Measurements from ENCODE around the gene FOXN3. TPM values are rescaled to one million over a fixed set of nuclear protein-coding genes. Genes with fewer than 3 reads are reported as not detected.

The FOXN3 gene
- total and polyA plus RNA-seq, 2 donors (not counting 1 experiment from before 2014, with no cell fraction given) = 27.9 to 33.3 TPM

- Histone ChIP-seq H3K27ac (ENCODE audit: insufficient read depth, low read length) (no peak overlapping the region), H2AFZ (ENCODE audit: low read length) (no peak overlapping the region), H3K9ac (ENCODE audit: insufficient read depth, low read length) (no peak overlapping the region), H3K4me3 (replicated peaks in 1 of 4; ENCODE audit: control extremely low read depth in 1 of 4, insufficient read depth in 1 of 4, low read depth in 3 of 4, low read length in 4 of 4) (no peak overlapping the region), H3K79me2 (ENCODE audit: control insufficient read depth, insufficient read depth, low read length) (no peaks in the 10 kb centered on the region), H4K20me1 (ENCODE audit: control insufficient read depth, extremely low read depth, insufficient read depth, low read length) (no peaks in the 10 kb centered on the region), H3K4me1 (ENCODE audit: control insufficient read depth, extremely low read depth, insufficient read depth, low read length) (peaks cover 5% of the 10 kb centered on the region), H3K27me3 (ENCODE audit: control insufficient read depth, insufficient read depth, low read length) (no peaks in the 10 kb centered on the region), H3K36me3 (ENCODE audit: control insufficient read depth, insufficient read depth, low read length) (no peaks in the 10 kb centered on the region), H3K4me2 (ENCODE audit: extremely low read depth, insufficient read depth, low read length) (no peak overlapping the region), H3K9me3 (ENCODE audit: control insufficient read depth, insufficient read depth, low read depth, low read length) (no peaks in the 10 kb centered on the region)
- TF ChIP-seq, protein P1, sequence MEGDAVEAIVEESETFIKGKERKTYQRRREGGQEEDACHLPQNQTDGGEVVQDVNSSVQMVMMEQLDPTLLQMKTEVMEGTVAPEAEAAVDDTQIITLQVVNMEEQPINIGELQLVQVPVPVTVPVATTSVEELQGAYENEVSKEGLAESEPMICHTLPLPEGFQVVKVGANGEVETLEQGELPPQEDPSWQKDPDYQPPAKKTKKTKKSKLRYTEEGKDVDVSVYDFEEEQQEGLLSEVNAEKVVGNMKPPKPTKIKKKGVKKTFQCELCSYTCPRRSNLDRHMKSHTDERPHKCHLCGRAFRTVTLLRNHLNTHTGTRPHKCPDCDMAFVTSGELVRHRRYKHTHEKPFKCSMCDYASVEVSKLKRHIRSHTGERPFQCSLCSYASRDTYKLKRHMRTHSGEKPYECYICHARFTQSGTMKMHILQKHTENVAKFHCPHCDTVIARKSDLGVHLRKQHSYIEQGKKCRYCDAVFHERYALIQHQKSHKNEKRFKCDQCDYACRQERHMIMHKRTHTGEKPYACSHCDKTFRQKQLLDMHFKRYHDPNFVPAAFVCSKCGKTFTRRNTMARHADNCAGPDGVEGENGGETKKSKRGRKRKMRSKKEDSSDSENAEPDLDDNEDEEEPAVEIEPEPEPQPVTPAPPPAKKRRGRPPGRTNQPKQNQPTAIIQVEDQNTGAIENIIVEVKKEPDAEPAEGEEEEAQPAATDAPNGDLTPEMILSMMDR (conservative IDR thresholded peaks at IDR 0.05 in 1 of 2, IDR thresholded peaks at IDR 0.05 in 1 of 2; ENCODE audit: low read depth in 1 of 2, low read length in 2 of 2) = no peak
- no peak for TF ChIP-seq EZH2 (IDR thresholded peaks at IDR 0.05; ENCODE audit: low read length, missing control alignments)
- no peak for DNase-seq (ENCODE audit: low read depth in 2 of 2)
Observed at GRCh38 chr14:89367779-89368120, 49.3 kb downstream of the FOXN3 start.

DNA sequence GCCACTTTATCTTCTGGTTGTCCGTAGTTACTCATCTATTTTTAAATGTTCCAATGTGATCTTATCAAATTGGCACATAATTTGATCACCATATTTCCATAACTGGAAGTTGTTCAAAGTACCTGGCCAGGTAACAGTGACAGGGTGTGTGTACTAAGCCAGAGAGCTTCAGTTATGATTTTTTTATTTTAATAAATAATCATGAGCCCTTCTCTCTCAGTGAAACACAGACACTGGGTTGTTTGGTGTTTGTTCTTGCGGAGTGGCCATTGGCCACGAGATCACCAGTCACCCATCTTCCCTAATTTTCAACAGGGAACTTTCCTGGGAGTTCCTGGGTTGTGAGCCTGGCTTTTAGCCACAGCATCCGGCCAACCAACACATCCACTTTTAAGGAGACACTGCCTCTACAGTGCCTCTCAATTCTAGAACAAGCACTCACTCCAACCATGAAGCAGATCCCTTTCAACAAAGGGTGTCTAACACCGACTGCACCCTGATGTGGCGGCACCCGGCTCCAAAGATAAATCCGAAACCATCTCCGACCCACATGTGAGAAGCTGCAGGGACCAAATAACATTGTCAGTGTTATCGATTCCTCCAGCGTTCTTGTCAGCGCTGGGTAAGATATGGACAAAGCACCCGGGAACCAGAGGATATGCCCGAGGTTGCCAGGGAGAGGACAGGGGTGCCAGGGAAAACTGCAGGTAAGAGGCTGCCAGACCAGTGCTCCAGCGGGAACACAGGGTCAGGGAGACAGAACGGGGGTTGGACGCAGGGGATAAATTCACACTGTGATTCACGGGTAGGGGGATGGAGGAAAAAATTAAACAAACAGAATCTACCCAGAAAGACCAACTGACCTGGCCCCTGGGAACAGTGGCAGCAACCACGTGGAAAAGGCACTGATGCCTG lies 49.9 kb downstream of the FOXN3 start:
- H3K9me3 ChIP-seq (ENCODE audit: control insufficient read depth, insufficient read depth, low read depth, low read length) = no peaks in the 10 kb centered on the region
- no peak overlapping the region for H3K4me3 ChIP-seq (replicated peaks in 1 of 4; ENCODE audit: control extremely low read depth in 1 of 4, insufficient read depth in 1 of 4, low read depth in 3 of 4, low read length in 4 of 4)
- H3K4me2 ChIP-seq (ENCODE audit: extremely low read depth, insufficient read depth, low read length) = no peak overlapping the region
- H3K36me3 ChIP-seq (ENCODE audit: control insufficient read depth, insufficient read depth, low read length) = no peaks in the 10 kb centered on the region
- H3K27ac ChIP-seq (ENCODE audit: insufficient read depth, low read length) = no peak overlapping the region
- H2AFZ ChIP-seq (ENCODE audit: low read length) = no peak overlapping the region
- H4K20me1 ChIP-seq (ENCODE audit: control insufficient read depth, extremely low read depth, insufficient read depth, low read length) = no peaks in the 10 kb centered on the region
- DNase-seq (ENCODE audit: low read depth in 2 of 2) = no peak
- no peaks in the 10 kb centered on the region for H3K27me3 ChIP-seq (ENCODE audit: control insufficient read depth, insufficient read depth, low read length)
- H3K9ac ChIP-seq (ENCODE audit: insufficient read depth, low read length) = no peak overlapping the region
- no peaks in the 10 kb centered on the region for H3K79me2 ChIP-seq (ENCODE audit: control insufficient read depth, insufficient read depth, low read length)
- no peak for TF ChIP-seq EZH2 (IDR thresholded peaks at IDR 0.05; ENCODE audit: low read length, missing control alignments)
- TF ChIP-seq, protein P1 (conservative IDR thresholded peaks at IDR 0.05 in 1 of 2, IDR thresholded peaks at IDR 0.05 in 1 of 2; ENCODE audit: low read depth in 1 of 2, low read length in 2 of 2) = no peak
- H3K4me1 ChIP-seq (ENCODE audit: control insufficient read depth, extremely low read depth, insufficient read depth, low read length) = peaks cover 5% of the 10 kb centered on the region

DNA sequence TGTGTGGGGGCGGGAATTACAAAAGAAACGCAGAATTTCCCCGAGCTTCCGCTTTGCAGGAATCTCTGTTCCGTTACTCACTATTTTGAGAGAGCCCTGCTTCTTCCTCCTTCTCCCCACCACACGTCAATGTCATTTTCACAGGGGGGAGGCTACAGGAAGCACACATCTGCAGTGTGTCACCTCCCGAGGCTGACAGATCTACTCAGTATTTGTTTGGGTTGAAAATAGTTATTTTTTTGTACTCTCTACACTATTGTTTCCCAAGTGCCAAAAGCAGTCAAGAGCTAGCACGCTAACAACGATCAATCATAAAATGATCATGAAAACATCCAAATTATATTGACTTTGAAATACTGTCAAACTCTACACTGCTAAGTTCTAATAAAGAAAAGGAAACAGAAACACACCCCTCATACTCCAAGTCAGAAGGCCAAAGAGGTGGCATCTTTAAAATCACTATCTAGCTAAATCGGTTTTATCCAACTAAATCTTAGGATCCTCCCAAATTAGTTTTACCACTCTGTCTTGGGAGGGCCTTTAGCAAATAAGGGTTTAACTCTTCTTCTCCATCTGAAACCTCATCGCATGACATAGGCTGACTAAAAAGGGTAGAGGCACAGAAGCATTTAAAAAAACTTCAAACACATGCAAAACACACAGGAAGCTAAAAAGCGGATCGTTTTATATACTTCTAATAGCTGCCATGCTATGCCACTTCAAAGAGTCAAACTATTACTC lies 51.8 kb downstream of the FOXN3 start:
- Histone ChIP-seq H3K9me3 (ENCODE audit: control insufficient read depth, insufficient read depth, low read depth, low read length) (no peaks in the 10 kb centered on the region), H3K36me3 (ENCODE audit: control insufficient read depth, insufficient read depth, low read length) (no peaks in the 10 kb centered on the region), H3K4me3 (replicated peaks in 1 of 4; ENCODE audit: control extremely low read depth in 1 of 4, insufficient read depth in 1 of 4, low read depth in 3 of 4, low read length in 4 of 4) (no peak overlapping the region), H3K79me2 (ENCODE audit: control insufficient read depth, insufficient read depth, low read length) (no peaks in the 10 kb centered on the region), H4K20me1 (ENCODE audit: control insufficient read depth, extremely low read depth, insufficient read depth, low read length) (no peaks in the 10 kb centered on the region), H2AFZ (ENCODE audit: low read length) (no peak overlapping the region), H3K4me1 (ENCODE audit: control insufficient read depth, extremely low read depth, insufficient read depth, low read length) (no peaks in the 10 kb centered on the region), H3K27me3 (ENCODE audit: control insufficient read depth, insufficient read depth, low read length) (no peaks in the 10 kb centered on the region), H3K27ac (ENCODE audit: insufficient read depth, low read length) (no peak overlapping the region), H3K9ac (ENCODE audit: insufficient read depth, low read length) (no peak overlapping the region), H3K4me2 (ENCODE audit: extremely low read depth, insufficient read depth, low read length) (peak overlapping the region; percentile 33)
- TF ChIP-seq EZH2 (IDR thresholded peaks at IDR 0.05; ENCODE audit: low read length, missing control alignments) = no peak
- TF ChIP-seq, protein P1 (conservative IDR thresholded peaks at IDR 0.05 in 1 of 2, IDR thresholded peaks at IDR 0.05 in 1 of 2; ENCODE audit: low read depth in 1 of 2, low read length in 2 of 2) = no peak
- peak; percentile 15 to 33 for DNase-seq (ENCODE audit: low read depth in 2 of 2)
